Heart right ventricle (tissue), 16 donors: ENCODE results near the gene XG. TPM values are rescaled to one million over a fixed set of nuclear protein-coding genes. Genes with fewer than 3 reads are reported as not detected.
A peak's percentile ranks its signal among the peaks of the same experiment; 100 is the strongest.
"Not testable (repeated sequence)": the region's sequence is repeated elsewhere in the genome, so short reads cannot be mapped to it uniquely, and the experiment has no call there.

Experiments
- ATAC-seq, 8 donors: fragments of 200-7000 bp; cut with Tn5 transposase; one replicate each; pipeline ENCODE4 v1.9.1; 2020; ENCODE audit warnings: mild to moderate bottlenecking in 8 of 8, moderate library complexity in 8 of 8, moderate number of reproducible peaks in 1 of 8
- DNase-seq, 2 donors: peaks; one replicate each; pipeline ENCODE4 v3.0.0-alpha.2; 2020
- H3K27ac ChIP-seq, 10 donors: fragments of 200-600 bp; sonication (generic) in 2 of 10; one replicate each; pipeline versions ENCODE4 v1.5.0 to v1.8.0; 2020 to 2022; ENCODE audit warnings: mild to moderate bottlenecking in 3 of 10
- H3K27me3 ChIP-seq, 7 donors: fragments of 200-600 bp; one replicate each; pipeline ENCODE4 v1.8.0; 2021 to 2022; ENCODE audit warnings: mild to moderate bottlenecking in 2 of 7
- H3K36me3 ChIP-seq, 9 donors: fragments of 200-600 bp; sonication (generic) in 1 of 9; one replicate each; pipeline versions ENCODE4 v1.5.0 to v1.8.0; 2020 to 2022; ENCODE audit warnings: mild to moderate bottlenecking in 2 of 9
- H3K4me1 ChIP-seq, 9 donors: fragments of 200-600 bp; sonication (generic) in 1 of 9; one replicate each; pipeline versions ENCODE4 v1.5.0 to v1.8.0; 2020 to 2022; ENCODE audit warnings: mild to moderate bottlenecking in 4 of 9
- H3K4me3 ChIP-seq, 10 donors: fragments of 200-600 bp; sonication (generic) in 2 of 10; one replicate each; pipeline versions ENCODE4 v1.5.0 to v1.8.0; 2020 to 2022; ENCODE audit warnings: mild to moderate bottlenecking in 7 of 10, moderate library complexity in 2 of 10
- H3K9me3 ChIP-seq, 11 donors: fragments of 200-600 bp in 10 of 11; sonication (generic) in 2 of 11; one replicate each; pipeline versions ENCODE4 v1.5.0 to v1.8.0; 2013 to 2022; ENCODE audit warnings: mild to moderate bottlenecking in 2 of 11, control low read depth in 1 of 11, moderate library complexity in 1 of 11
- WGBS, 2 donors: extraction: QIAGEN DNeasy Blood & Tissue Kit; methylation state at CpG; one replicate each; pipeline ENCODE4 v1.1.7; 2013; ENCODE audit warnings: inconsistent platforms in 1 of 2; 5-methylcytosine and 5-hydroxymethylcytosine counted together
- intact Hi-C, 10 donors: fragments of 100-400 bp; cut with DNase I; formaldehyde crosslinking; loops; one replicate each; pipeline versions ENCODE4 v1.11.1 to v1.14.2; 2022
- polyA plus RNA-seq, 2 donors: library from polyadenylated mRNA; stranded (reverse); fragments of 200-250 nt; gene quantifications; one replicate each; pipeline ENCODE4 v1.2.3, GENCODE V29; 2013
- total RNA-seq, 10 donors: library from RNA; stranded (reverse); fragmentation: NEBNext Ultra II Directional in 3 of 10; extraction: Animal tissue kit (Norgen Biotek cat#: 25700) in 3 of 10; gene quantifications; one replicate each; pipeline versions ENCODE4 v1.2.1 to v1.2.4, GENCODE V29; 2021 to 2023
- TF ChIP-seq, protein P1 (sequence below), 9 donors: fragments of 200-600 bp; sonication (generic) in 2 of 9; IDR thresholded peaks; one replicate each; pipeline versions ENCODE4 v1.5.0 to v1.8.0; 2021 to 2022; ENCODE audit warnings: antibody characterized with exemption in 9 of 9, mild to moderate bottlenecking in 5 of 9, moderate library complexity in 1 of 9
- donor health status: Arrhythmogenic right ventricular cardiomyopathy.
- donor health status: ischemic (EF 13 %, LVEDD 7.1; RV severe dilation, severe dysfunction).
- donor health status: healthy with polysubstance abuse.
- donor health status: DM: no; HTN: yes; CAD: no.
- donor health status: DM: no; HTN: no; CAD: no.
- donor health status: ischemic (EF 25% LVEDD 6.9; RV normal size, moderate dysfunction).
- donor health status: ischemic (EF 25% LVEDD 5.7; RV mildly dilated, moderate dysfunction).
- donor health status: healthy.
- donor health status: DM: yes; HTN: yes; CAD: no.
- donor health status: Ischemic cardiomyopathy.
- donor health status: ischemic (EF 35%, LVEDD 5.7; RV mildly dilated, moderate dysfunction).
- donor health status: nonischemic (EF 11% LVEDD 7.7; RV severe dilation, severe dysfunction).
- donor health status: DM: yes; HTN: yes; CAD: no.
- donor health status: PGD.
- donor health status: ischemic (EF 29% LVEDD 5.4; RV normal size, mild dysfunction).
- donor health status: nonischemic (EF 23%, LVEDD 6.1; RV moderate dilation, normal function).

Gene XG
- total and polyA plus RNA-seq, 12 donors, result 0.16 to 1.5 (median 0.29) TPM; not detected in 2

DNA sequence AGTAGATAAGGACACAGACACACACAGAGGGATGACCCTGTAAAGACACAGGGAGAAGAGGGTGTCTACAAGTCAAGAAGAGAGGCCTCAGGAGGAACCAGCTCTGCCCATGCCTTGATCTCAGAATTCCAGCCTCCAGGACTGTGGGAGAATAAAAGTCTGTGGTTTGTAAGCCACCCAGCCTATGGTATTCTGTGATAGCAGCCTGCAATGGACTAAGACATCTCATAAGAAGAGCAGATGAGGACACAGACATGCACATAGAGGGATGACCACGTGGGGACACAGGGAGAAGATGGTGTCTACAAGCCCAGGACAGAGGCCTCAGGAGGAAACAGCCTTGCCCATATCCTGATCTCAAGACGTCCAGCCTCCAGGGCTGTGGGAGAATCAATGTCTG is 9.4 kb downstream of the XG start:
- TF ChIP-seq, protein P1, sequence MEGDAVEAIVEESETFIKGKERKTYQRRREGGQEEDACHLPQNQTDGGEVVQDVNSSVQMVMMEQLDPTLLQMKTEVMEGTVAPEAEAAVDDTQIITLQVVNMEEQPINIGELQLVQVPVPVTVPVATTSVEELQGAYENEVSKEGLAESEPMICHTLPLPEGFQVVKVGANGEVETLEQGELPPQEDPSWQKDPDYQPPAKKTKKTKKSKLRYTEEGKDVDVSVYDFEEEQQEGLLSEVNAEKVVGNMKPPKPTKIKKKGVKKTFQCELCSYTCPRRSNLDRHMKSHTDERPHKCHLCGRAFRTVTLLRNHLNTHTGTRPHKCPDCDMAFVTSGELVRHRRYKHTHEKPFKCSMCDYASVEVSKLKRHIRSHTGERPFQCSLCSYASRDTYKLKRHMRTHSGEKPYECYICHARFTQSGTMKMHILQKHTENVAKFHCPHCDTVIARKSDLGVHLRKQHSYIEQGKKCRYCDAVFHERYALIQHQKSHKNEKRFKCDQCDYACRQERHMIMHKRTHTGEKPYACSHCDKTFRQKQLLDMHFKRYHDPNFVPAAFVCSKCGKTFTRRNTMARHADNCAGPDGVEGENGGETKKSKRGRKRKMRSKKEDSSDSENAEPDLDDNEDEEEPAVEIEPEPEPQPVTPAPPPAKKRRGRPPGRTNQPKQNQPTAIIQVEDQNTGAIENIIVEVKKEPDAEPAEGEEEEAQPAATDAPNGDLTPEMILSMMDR (IDR thresholded peaks at IDR 0.05), result no peak
- 64 to 76% methylated on average over 2 of the region's 2 CpGs for WGBS, 2 donors
- DNase-seq (no peak), ATAC-seq (no peak)
- Histone ChIP-seq H3K9me3 (peaks cover 0 to 4% (median 0%) of the 10 kb centered on the region in 11 donors), H3K4me3 (no peak overlapping the region), H3K4me1 (no peaks in the 10 kb centered on the region), H3K27me3 (peaks cover 0 to 3% (median 0%) of the 10 kb centered on the region in 7 donors), H3K27ac (no peak overlapping the region), H3K36me3 (no peaks in the 10 kb centered on the region)
- intact Hi-C loops, result no loop called here

DNA sequence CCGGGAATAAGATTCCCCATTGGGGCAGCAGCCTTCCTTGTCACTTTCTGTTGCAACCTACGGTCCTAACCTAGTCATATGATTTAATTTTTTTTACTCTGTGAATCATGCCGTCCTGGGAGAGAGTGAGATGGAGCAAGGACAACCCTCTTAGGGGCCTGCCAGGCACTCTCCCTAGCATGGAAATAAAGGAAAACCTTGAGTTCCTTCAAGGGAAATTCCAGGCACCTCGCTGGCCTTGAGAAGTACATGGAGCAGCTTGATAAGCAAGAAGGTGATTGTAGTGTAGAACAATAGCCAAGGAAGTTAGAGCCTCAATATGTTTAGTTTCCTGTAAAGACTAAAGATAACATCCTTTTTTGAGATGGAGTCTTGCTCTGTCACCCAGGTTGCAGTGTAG is 10.8 kb downstream of the XG start:
- intact Hi-C loops, H3K4me1 ChIP-seq, DNase-seq, H3K4me3 ChIP-seq, H3K9me3 ChIP-seq, H3K27me3 ChIP-seq, H3K36me3 ChIP-seq, H3K27ac ChIP-seq: not testable (repeated sequence)
- peak in 7 of 8 donors; percentile 16 to 36 (median 24) for ATAC-seq
- WGBS, 2 donors, result 63 to 71% methylated on average over 4 of the region's 4 CpGs

DNA sequence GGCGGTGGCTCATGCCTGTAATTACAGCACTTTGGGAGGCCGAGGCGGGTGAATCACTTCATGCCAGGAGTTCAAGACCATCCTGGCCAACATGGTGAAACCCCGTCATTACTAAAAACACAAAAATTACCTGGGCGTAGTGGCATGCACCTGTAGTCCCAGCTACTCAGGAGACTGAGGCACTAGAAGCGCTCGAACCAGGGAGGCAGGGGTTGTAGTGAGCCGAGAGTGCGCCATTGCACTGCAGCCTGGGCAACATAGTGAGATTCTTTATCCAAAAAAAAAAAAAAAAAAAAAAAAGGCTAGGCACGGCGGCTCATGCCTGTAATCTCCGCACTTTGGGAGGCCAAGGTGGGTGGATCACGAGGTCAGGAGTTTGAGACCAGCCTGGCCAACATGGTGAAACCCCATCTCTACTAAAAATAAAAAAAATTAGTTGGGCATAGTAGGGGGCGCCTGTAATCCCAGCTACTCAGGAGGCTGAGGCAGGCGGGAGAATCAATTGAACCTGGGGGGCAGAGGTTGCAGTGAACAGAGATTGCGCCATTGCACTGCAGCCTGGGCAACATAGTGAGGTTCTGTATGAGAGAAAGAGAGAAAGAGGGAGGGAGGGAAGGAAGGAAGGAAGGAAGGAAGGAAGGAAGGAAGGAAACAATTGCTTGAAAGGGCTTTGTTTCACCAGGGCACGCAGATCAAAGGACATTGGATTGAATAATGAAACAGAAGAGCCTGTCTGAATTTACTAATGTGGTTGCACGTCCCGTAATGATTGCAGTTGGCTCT is 13.1 kb downstream of the XG start:
- intact Hi-C loops, H3K9me3 ChIP-seq, H3K27ac ChIP-seq, H3K4me3 ChIP-seq, ATAC-seq, H3K36me3 ChIP-seq, H3K27me3 ChIP-seq, DNase-seq: not testable (repeated sequence)
- H3K4me1 ChIP-seq, result peaks cover 0 to 13% (median 0%) of the 10 kb centered on the region in 9 donors
- WGBS, 2 donors, result 84 to 87% methylated on average over 19 of the region's 19 CpGs

DNA sequence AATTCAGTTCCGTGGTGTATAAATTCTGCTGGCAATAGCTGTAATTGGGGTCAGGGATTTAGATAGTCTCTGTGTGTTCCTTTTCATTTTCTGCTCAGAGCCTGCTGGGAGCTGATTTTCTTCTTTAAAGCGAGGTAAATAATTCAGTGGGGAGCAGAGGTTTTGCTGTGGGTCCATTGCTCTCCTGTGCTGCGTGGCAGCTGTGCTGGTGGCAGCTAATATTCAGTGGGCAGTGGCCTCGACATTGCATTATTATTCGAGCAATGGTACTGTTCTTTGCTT is 13.7 kb downstream of the XG start:
- ATAC-seq, result no peak
- Histone ChIP-seq H3K4me1 (peaks cover 0 to 13% (median 0%) of the 10 kb centered on the region in 9 donors), H3K9me3 (peaks cover 0 to 6% (median 0%) of the 10 kb centered on the region in 11 donors), H3K27ac (no peak overlapping the region), H3K4me3 (no peak overlapping the region), H3K27me3 (no peaks in the 10 kb centered on the region), H3K36me3 (no peaks in the 10 kb centered on the region)
- WGBS, 2 donors, result 85 to 88% methylated on average over 5 of the region's 5 CpGs
- DNase-seq, result no peak
- TF ChIP-seq, protein P1 (IDR thresholded peaks at IDR 0.05), result no peak
- intact Hi-C loops, result no loop called here

DNA sequence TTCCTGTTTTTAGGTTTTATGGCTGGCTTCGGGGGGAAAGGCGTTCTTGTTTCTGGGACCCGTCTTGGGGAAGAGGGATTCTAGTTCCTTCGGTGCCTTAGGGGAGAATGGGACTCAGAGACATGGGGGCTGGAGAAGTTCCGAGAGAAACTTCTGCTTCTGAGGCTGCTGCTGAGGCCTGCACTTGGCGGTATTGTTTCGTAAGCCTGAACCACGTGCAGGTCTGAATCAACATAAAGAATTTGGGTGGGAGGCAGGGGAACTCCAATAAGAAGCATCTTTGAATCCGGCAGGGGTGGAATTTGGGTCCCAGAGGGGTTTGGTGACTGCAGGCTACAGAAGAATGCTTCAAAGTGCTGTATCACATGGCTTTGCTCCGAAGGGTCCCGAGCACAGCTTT is 15.1 kb downstream of the XG start:
- intact Hi-C loops, result no loop called here
- Histone ChIP-seq H3K27me3 (no peaks in the 10 kb centered on the region), H3K4me3 (no peak overlapping the region), H3K4me1 (peaks cover 0 to 13% (median 0%) of the 10 kb centered on the region in 9 donors), H3K36me3 (no peaks in the 10 kb centered on the region), H3K27ac (no peak overlapping the region), H3K9me3 (peaks cover 0 to 6% (median 0%) of the 10 kb centered on the region in 11 donors)
- DNase-seq (no peak), ATAC-seq (no peak)
- 86 to 89% methylated on average over 11 of the region's 11 CpGs for WGBS, 2 donors
- TF ChIP-seq, protein P1 (IDR thresholded peaks at IDR 0.05), result no peak
